NAMALWA (cell line): ENCODE results near the gene SERTAD2.

Experiments
- DNase-seq: peaks from one replicate; pipeline ENCODE4 v3.0.0-alpha.2; 2015; ENCODE audit warnings: low spot score

Gene SERTAD2

GRCh38 chr2:64675860-64676259, 22.1 kb upstream of the SERTAD2 start:
- DNase-seq: no peak

GRCh38 chr2:64672708-64673107, 19.0 kb upstream of the SERTAD2 start:
- DNase-seq: no peak

GRCh38 chr2:64670047-64670446, 16.3 kb upstream of the SERTAD2 start:
- no peak for DNase-seq

- DNase-seq: no peak
Observed at GRCh38 chr2:64669288-64669687, 15.6 kb upstream of the SERTAD2 start.

- no peak for DNase-seq
Observed at GRCh38 chr2:64668542-64668941, 14.8 kb upstream of the SERTAD2 start.

- DNase-seq: peak; percentile 38
Observed at GRCh38 chr2:64667535-64667934, 13.8 kb upstream of the SERTAD2 start.

GRCh38 chr2:64666810-64667438, 13.2 kb upstream of the SERTAD2 start:
- peak; percentile 41 for DNase-seq

GRCh38 chr2:64665709-64666108, 12.0 kb upstream of the SERTAD2 start:
- DNase-seq: no peak

GRCh38 chr2:64663402-64663801, 9.7 kb upstream of the SERTAD2 start:
- no peak for DNase-seq

GRCh38 chr2:64661741-64662169, 8.0 kb upstream of the SERTAD2 start:
- DNase-seq: peak; percentile 68

GRCh38 chr2:64659252-64659651, 5.5 kb upstream of the SERTAD2 start:
- no peak for DNase-seq

GRCh38 chr2:64658269-64658668, 4.6 kb upstream of the SERTAD2 start:
- peak; percentile 87 for DNase-seq

GRCh38 chr2:64657411-64657810, 3.7 kb upstream of the SERTAD2 start:
- DNase-seq: peak; percentile 69

GRCh38 chr2:64656379-64656778, 2.7 kb upstream of the SERTAD2 start:
- no peak for DNase-seq

GRCh38 chr2:64655873-64656272, 2.2 kb upstream of the SERTAD2 start:
- peak; percentile 68 for DNase-seq

GRCh38 chr2:64655018-64655664, 1.4 kb upstream of the SERTAD2 start:
- DNase-seq: peak; percentile 75

- DNase-seq: peak; percentile 88
Observed at GRCh38 chr2:64654063-64654811, 524 bp upstream of the SERTAD2 start.

- DNase-seq: peak; percentile 73
Observed at GRCh38 chr2:64652231-64653108, 1.2 kb downstream of the SERTAD2 start.

- DNase-seq: peak; percentile 30
Observed at GRCh38 chr2:64651590-64651989, 2.1 kb downstream of the SERTAD2 start.

GRCh38 chr2:64650722-64651338, 2.9 kb downstream of the SERTAD2 start:
- no peak for DNase-seq

GRCh38 chr2:64650296-64650695, 3.4 kb downstream of the SERTAD2 start:
- DNase-seq: no peak

GRCh38 chr2:64649626-64650025, 4.1 kb downstream of the SERTAD2 start:
- DNase-seq: no peak
